Esophagus muscularis mucosa (tissue), 4 donors: ENCODE data around the gene CCDC186.

Source experiments
- EP300 ChIP-seq: sonication (generic); formaldehyde crosslinking; IDR thresholded peaks from one replicate; pipeline ENCODE4 v1.6.1; 2017; ENCODE audit warnings: antibody characterized with exemption
- POLR2A ChIP-seq: fragments of 450-650 bp; IDR thresholded peaks from one replicate; pipeline ENCODE4 v1.6.1; 2017; ENCODE audit warnings: antibody characterized with exemption, moderate library complexity, mild to moderate bottlenecking, low read depth
- POLR2AphosphoS5 ChIP-seq, 2 donors: sonication (generic); formaldehyde crosslinking; IDR thresholded peaks; one replicate each; pipeline ENCODE4 v1.6.1; 2017; ENCODE audit warnings: antibody characterized with exemption in 2 of 2
- TF ChIP-seq, protein P1 (sequence below), 3 experiments: fragments of 200-600 bp in 2 of 3; fragments of 450-650 bp in 1 of 3; sonication (generic) in 2 of 3; IDR thresholded peaks; one replicate each; pipeline ENCODE4 v1.5.1; 2017 to 2019; ENCODE audit warnings: antibody characterized with exemption in 3 of 3, mild to moderate bottlenecking in 2 of 3, moderate library complexity in 1 of 3

DNA sequence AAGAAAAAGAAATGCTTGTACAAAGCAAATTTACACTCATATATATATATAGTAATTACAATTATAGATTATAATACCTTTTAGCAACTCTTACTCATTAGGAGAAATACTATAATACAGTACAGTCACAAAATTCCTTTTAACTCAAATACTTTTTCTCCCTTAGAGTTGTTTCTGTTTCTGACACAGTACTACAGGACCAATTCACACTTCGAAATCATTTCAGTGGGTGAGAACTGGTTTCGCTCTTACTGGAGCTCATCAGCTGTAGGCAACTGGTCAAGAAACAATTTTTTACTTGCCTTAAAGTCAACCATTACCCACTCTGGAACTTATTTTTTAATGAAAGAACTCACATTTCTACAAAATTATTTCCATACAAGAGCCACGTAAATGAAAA is 6.0 kb downstream of the CCDC186 start:
- TF ChIP-seq POLR2A: no peak
- no peak for TF ChIP-seq POLR2AphosphoS5 (IDR thresholded peaks at IDR 0.05)
- TF ChIP-seq, protein P1, sequence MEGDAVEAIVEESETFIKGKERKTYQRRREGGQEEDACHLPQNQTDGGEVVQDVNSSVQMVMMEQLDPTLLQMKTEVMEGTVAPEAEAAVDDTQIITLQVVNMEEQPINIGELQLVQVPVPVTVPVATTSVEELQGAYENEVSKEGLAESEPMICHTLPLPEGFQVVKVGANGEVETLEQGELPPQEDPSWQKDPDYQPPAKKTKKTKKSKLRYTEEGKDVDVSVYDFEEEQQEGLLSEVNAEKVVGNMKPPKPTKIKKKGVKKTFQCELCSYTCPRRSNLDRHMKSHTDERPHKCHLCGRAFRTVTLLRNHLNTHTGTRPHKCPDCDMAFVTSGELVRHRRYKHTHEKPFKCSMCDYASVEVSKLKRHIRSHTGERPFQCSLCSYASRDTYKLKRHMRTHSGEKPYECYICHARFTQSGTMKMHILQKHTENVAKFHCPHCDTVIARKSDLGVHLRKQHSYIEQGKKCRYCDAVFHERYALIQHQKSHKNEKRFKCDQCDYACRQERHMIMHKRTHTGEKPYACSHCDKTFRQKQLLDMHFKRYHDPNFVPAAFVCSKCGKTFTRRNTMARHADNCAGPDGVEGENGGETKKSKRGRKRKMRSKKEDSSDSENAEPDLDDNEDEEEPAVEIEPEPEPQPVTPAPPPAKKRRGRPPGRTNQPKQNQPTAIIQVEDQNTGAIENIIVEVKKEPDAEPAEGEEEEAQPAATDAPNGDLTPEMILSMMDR (IDR thresholded peaks at IDR 0.05): no peak
- no peak for TF ChIP-seq EP300
